ENCODE data around the gene SMURF1.
"Not testable (repeated sequence)": the region's sequence is repeated elsewhere in the genome, so short reads cannot be mapped to it uniquely, and the experiment has no call there.

The SMURF1 gene

DNA sequence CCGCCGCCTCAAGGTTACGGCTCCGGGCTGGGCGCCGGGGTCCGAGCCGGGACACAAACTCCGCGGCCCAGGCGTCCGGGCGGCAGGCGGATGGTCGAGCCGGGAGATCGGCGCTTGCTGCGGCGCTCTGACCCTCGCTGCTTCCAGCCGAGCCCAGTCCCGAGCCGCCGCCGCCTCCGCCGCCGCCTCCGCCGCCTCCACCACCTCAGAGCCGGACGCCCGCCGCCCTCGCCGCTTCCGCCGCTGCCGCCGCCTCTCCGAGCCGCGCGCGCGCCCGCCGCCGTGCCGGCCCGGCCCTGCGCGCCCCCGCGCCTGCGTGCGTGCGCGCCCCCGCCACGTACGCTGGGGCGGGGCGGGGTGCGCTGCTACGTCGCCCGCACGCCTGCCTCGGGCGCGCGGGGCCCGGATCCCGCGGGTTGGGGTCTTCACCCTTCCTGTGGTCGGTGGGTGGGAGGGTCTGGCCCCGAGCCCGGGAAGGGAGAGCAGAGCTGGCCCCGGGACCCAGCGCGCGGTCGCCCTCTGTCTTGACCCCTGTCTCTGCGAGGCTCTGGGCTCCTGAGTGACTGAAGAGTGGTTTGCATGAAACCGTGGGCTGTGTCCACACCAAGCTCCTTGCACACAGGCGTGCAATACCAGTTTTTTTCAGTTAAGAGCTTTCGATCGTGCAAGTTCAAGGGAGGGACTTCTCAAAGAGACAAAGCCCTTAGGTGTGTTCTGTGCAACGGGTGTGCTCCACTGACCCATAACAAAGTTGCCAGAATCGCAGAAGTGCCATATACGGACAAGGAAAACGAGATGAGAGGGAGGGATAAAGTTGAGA is at the start of gene SMURF1:
Gene SMURF1 (minus strand): TSS at position 256 of the 820 bp plus-strand sequence. CDS start 328 bp downstream, outside the sequence.
- DNase-seq (ENCODE audit: low read depth in 2 of 2) = no peak

GRCh38 chr7:99191869-99192596 is 48.1 kb upstream of the SMURF1 start:
- DNase-seq (ENCODE audit: low read depth in 2 of 2) = no peak

DNA sequence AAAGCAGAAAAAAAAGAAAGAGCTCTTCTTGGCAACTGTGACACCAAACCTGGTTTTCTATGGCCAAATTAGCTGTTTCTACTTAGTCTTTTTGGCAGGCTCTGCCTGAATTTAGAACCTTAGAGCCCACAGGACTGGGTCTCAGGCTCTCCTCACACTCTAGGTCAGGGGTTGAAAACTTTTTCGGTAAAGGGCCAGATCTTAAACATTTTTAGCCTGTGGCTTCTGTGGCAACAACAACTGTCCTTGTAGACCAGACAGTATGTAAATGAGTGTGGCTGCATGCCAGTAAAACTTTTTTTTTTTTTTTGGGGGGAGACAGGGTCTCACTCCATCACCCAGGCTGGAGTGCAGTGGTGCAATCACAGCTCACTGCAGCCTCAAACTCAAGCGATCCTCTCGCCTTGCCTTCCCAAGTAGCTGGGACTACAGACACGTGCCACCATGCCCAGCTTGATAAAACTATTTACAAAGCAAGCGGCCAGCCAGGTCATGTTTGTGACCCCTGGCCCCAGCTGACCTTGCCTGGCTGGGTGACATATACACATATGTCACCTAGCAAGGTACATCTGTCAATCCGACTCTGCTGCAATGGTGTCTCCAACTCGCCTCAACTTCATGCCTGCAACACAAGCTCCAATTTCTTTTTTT is 46.6 kb upstream of the SMURF1 start:
- no peak for DNase-seq (ENCODE audit: low read depth in 2 of 2)

DNA sequence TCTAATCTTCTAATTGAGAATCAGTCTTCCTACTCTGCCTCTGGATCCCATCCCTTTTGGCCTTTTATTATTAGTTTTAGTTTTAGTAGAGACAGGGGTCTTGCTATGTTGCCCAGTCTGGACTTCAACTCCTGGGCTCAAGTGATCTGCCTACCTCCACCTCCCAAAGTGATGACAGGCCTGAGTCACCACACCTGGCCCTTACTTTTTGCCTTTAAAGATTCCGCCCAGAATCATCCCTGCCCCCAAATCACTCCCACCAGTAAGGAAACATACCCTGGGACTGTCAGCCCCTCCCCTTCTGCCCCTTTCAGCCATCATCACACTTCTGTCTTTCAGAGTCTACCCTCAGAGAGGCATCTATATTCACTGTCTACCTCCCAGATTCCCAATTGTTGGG is 45.3 kb upstream of the SMURF1 start:
- no peak for DNase-seq (ENCODE audit: low read depth in 2 of 2)

GRCh38 chr7:99188221-99188620 is 44.3 kb upstream of the SMURF1 start:
- DNase-seq (ENCODE audit: low read depth in 2 of 2) = no peak

GRCh38 chr7:99184532-99185218 is 40.8 kb upstream of the SMURF1 start:
- DNase-seq (ENCODE audit: low read depth in 2 of 2) = no peak

DNA sequence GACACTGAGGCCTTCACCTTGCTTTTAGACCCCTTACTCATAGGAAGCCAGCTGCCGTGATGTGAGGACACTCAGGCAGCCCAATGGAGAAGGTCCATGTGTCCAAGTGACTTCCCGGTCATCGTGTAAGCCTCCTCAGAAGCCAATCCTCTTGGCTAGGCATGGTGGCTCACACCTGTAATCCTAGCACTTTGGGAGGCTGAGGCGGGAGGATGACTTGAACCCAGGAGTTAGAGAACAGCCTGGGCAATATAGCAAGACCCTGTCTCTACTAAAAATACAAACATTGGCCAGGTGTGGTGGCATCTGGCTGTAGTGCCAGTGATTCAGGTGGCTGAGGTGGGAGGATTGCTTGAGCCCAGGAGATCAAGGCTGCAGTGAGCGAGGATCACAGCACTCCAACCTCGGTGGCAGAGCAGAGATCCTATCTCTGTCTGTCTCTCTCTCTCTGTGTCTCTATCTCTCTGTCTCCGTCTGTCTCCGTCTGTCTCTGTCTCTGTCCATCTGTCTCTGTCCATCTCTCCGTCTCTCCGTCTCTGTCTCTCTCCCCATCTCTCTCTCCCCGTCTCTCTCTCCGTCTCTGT is 36.3 kb upstream of the SMURF1 start:
- DNase-seq (ENCODE audit: low read depth in 2 of 2) = no peak

DNA sequence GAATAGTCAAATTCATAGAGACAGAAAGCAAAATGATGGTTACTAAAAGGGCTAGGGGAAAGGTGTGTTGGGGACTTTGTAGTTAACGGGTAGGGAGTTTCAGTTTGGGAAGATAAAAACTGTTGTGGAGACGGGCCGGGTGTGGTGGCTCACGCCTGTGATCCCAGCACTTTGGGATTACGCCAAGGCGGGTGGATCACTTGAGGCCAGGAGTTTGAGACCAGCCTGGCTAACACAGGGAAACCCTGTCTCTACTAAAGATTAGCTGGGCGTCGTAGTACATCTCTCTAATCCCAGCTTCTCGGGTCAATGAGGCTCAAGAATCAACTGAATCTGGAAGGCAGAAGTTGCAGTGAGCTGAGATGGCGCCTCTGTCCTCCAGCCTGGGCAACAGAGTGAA is 33.3 kb upstream of the SMURF1 start:
- DNase-seq (ENCODE audit: low read depth in 2 of 2) = no peak

DNA sequence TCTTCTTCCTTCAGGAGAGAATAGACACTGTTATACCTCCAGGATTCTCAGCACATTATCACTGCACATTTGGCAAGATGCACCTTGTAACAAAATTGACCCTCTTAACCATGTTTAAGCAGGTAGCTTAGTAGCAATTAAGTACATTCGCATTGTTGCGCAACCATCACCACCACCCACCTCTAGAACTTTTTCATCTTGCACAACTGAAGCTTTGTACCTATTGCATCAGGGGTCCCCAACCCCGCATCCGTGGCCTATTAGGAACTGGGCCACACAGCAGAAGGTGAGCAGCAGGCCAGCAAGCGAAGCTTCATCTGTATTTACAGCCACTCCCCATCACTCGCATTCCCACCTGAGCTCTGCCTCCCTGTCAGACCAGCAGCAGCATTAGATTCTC is 29.9 kb upstream of the SMURF1 start:
- no peak for DNase-seq (ENCODE audit: low read depth in 2 of 2)

- DNase-seq (ENCODE audit: low read depth in 2 of 2) = no peak
These were observed 27.8 kb upstream of the SMURF1 start for GRCh38 chr7:99171731-99172130.

- DNase-seq (ENCODE audit: low read depth in 2 of 2) = no peak
These were observed 26.8 kb upstream of the SMURF1 start for GRCh38 chr7:99170730-99171074.

GRCh38 chr7:99170065-99170729 is 26.3 kb upstream of the SMURF1 start:
- DNase-seq (ENCODE audit: low read depth in 2 of 2) = no peak

GRCh38 chr7:99167072-99167471 is 23.2 kb upstream of the SMURF1 start:
- no peak for DNase-seq (ENCODE audit: low read depth in 2 of 2)

DNA sequence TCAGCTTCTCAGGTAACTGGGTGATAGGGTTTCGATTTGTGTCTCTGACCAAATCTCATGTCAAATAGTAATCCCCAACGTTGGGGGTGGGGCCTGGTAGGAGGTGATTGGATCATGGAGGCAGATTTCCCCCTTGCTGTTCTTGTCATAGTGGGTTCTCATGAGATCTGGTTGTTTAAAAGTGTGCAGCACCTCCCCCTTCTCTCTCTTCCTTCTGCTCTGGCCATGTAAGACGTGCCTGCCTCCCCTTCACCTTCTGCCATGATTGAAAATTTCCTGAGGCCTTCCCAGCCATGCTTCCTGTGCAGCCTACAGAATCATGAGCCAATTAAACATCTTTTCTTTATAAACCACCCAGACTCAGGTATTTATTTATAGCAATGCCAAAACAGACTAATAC is 21.9 kb upstream of the SMURF1 start:
- no peak for DNase-seq (ENCODE audit: low read depth in 2 of 2)

GRCh38 chr7:99163669-99164068 is 19.8 kb upstream of the SMURF1 start:
- not testable (repeated sequence) for DNase-seq (ENCODE audit: low read depth in 2 of 2)

GRCh38 chr7:99156649-99157048 is 12.7 kb upstream of the SMURF1 start:
- no peak for DNase-seq (ENCODE audit: low read depth in 2 of 2)

DNA sequence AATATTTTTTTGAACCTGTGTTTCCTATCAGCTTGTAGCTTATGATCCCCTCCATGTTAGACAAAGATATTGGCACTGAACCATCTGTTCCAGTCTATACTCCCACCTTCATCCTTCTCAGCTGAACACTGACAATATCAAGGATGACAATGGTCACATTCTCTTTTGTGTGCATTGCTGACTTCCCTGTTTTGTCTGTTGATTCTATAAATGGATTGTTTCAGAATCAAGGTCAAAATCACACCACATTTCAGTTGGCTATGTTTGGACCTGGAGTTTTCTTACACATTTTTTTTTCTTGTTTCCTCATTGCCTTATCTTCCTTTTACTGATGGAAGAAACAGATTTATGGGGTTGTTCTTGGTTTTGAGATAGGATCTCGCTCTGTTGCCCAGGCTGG is 11.3 kb upstream of the SMURF1 start:
- DNase-seq (ENCODE audit: low read depth in 2 of 2) = no peak

- DNase-seq (ENCODE audit: low read depth in 2 of 2) = no peak
These were observed 3.1 kb upstream of the SMURF1 start for GRCh38 chr7:99146979-99147378.

DNA sequence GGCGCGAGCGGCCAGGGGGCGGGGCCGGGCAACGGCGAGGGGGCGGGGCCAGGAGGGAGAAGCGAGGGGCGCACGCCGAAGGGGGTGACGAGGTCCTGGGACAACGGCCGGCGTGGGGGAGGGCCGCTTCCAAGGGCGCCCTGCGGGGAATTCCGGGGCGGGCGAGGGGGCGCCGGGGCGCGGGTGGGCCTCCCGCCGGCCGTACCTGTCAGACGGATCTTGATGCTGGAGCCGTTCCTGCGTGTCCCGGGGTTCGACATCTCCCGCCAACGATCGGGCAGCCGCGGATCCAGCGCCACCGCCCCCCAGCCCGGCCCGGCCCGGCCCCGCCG is 421 bp downstream of the SMURF1 start:
- DNase-seq (ENCODE audit: low read depth in 2 of 2) = no peak

DNA sequence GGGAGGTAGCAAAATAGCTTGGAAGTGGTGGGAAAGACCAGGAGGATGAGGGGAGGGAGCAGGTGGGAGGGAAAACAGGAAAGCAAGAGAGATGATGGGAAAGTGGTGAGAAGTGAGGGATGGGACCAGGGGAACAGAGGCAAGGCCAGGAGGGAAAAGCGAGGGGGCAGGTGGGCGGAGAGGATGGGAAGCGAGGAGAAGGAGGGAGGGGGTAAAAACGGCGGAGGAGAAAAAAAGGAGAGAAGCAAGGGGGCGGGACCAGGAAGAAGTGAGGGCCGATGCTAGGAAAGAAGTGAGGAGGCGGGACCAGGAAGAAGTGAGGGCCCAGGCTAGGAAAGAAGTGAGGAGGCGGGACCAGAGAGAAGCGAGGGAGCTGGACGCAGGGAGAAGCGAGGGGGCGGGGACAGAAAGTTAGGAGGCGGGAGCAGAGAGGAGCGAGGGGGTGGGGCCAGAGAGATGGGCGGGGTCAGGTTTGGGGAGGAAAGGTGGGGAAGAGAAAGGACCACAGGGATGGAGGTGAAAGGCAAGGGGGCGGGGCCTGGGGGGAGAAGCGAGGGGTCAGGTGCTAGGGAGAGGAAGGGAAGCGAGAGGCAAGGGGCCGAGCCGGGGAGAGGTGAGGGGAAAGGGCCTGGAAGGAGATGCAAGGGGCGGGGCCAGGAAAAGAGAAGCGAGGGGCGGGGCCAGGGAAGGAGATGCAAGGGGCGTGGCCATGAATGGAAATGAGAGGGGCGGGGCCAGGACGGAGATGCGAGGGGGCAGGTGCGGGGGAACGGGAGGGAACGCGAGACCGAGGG is 984 bp downstream of the SMURF1 start:
- peak; percentile 76 to 78 for DNase-seq (ENCODE audit: low read depth in 2 of 2)

Data from fibroblast of skin of left biceps (primary cell).